HAP-1 (cell line): ENCODE results near the gene OAT.
A peak's percentile ranks its signal among the peaks of the same experiment; 100 is the strongest.

ENCODE experiments used
- DNase-seq, 2 experiments: peaks; one replicate each; pipeline ENCODE4 v3.0.0-alpha.2; 2016 to 2020; ENCODE audit warnings: low spot score in 2 of 2
- H3K27me3 ChIP-seq: fragments of 250-450 bp; sonication (Bioruptor Pico); 2 replicates; pipeline ENCODE4 v1.5.1; 2020; ENCODE audit warnings: low read depth, mild to moderate bottlenecking, moderate library complexity
- H3K36me3 ChIP-seq: fragments of 250-450 bp; sonication (Bioruptor Pico); replicated peaks from 2 replicates; pipeline ENCODE4 v1.5.1; 2020; ENCODE audit warnings: mild to moderate bottlenecking
- H3K4me1 ChIP-seq: fragments of 250-450 bp; sonication (Bioruptor Pico); 2 replicates; pipeline ENCODE4 v1.5.1; 2020; ENCODE audit warnings: mild to moderate bottlenecking
- H3K4me3 ChIP-seq: fragments of 250-450 bp; sonication (Bioruptor Pico); 2 replicates; pipeline ENCODE4 v1.5.1; 2020; ENCODE audit warnings: mild to moderate bottlenecking, moderate library complexity
- H3K9me3 ChIP-seq: fragments of 250-450 bp; sonication (Bioruptor Pico); 2 replicates; pipeline ENCODE4 v1.5.1; 2020; ENCODE audit warnings: mild to moderate bottlenecking, moderate library complexity
- in situ Hi-C: fragments of 300-500 bp; cut with MboI; formaldehyde crosslinking; loops from 3 replicates; pipeline ENCODE4 v1.14.3; 2020; ENCODE audit warnings: low sequenced_read_pairs, inconsistent platforms, mixed read lengths

Gene OAT

GRCh38 chr10:124418726-124419501 lies at the start of gene OAT:
Gene OAT, minus strand, starts transcription at chr10:124418923. Its CDS starts 6,752 bp downstream, at chr10:124412171.
- no peaks in the 10 kb centered on the region for H3K36me3 ChIP-seq
- peak within 1 kb of the TSS; percentile 77 for H3K4me3 ChIP-seq
- in situ Hi-C loops: no loop called here
- no peaks in the 10 kb centered on the region for H3K27me3 ChIP-seq
- peaks cover 9% of the 10 kb centered on the region for H3K4me1 ChIP-seq
- H3K9me3 ChIP-seq: no peaks in the 10 kb centered on the region
- DNase-seq: peak; percentile 94 to 98

DNA sequence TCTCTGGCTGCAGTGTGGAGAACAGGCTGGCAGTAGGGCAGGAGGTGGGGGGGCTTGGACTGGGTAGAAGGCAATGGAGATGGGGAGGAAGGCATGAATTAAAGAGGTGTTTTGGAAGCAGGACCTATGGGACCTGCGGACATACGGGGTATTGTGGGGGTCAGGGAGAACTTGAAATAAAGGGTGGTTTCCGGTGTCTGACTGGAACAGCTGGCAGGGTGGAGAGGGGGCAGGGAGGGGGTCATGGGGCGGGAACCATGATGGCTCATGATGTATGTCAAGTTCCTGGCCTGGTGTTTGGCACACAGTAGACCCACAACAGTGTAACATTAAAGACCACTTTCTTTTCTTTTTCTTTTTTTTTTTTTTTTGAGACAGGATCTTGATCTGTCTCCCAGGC lies 48.4 kb upstream of the OAT start:
- Histone ChIP-seq H3K4me1 (peaks cover 3% of the 10 kb centered on the region; the same call in 1 of the 2 replicates), H3K36me3 (no peaks in the 10 kb centered on the region), H3K9me3 (no peaks in the 10 kb centered on the region), H3K4me3 (no peak overlapping the region), H3K27me3 (no peaks in the 10 kb centered on the region)
- no peak for DNase-seq
- in situ Hi-C loops: no loop called here

DNA sequence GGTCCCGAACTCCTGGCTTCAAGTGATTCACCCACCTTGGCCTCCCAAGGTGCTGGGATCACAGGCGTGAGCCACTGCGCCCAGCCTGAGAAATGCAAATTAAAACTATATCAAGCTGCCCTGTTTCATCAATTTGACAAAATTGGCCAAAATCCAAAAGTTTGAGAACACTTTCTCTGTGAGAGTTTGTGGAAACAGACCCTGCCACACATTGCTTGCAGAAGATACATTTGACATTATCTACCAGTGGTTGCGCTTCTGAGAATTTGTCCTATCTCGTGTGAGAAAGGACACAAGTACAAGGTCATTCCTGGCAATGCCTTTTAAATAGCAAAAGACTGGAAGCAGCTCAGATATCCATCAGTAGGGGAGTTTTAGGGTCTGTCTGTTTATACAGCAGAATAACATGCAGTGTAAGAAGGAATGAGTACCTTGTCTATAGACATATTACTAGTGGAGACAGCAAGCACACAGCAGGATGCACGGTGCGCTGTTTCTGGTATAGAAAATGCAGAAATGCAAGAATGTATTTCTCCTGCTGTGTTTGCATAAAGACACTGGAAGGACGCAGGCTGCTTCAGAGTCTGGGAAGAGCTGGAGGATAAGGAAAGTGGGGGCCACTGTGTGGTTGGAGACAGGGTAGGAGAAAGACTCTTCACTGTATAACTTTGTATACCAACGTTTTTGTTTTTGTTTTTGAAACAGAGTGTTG lies 47.2 kb upstream of the OAT start:
- no peak for DNase-seq
- Histone ChIP-seq H3K4me1 (peaks cover 4% of the 10 kb centered on the region; the same call in 1 of the 2 replicates), H3K27me3 (no peaks in the 10 kb centered on the region), H3K36me3 (no peaks in the 10 kb centered on the region), H3K4me3 (no peak overlapping the region), H3K9me3 (no peaks in the 10 kb centered on the region)
- in situ Hi-C loops: no loop called here

- peaks cover 4% of the 10 kb centered on the region; the same call in 1 of the 2 replicates for H3K4me1 ChIP-seq
- H3K4me3 ChIP-seq: no peak overlapping the region
- in situ Hi-C loops: no loop called here
These were observed 46.5 kb upstream of the OAT start for GRCh38 chr10:124465003-124465776.

DNA sequence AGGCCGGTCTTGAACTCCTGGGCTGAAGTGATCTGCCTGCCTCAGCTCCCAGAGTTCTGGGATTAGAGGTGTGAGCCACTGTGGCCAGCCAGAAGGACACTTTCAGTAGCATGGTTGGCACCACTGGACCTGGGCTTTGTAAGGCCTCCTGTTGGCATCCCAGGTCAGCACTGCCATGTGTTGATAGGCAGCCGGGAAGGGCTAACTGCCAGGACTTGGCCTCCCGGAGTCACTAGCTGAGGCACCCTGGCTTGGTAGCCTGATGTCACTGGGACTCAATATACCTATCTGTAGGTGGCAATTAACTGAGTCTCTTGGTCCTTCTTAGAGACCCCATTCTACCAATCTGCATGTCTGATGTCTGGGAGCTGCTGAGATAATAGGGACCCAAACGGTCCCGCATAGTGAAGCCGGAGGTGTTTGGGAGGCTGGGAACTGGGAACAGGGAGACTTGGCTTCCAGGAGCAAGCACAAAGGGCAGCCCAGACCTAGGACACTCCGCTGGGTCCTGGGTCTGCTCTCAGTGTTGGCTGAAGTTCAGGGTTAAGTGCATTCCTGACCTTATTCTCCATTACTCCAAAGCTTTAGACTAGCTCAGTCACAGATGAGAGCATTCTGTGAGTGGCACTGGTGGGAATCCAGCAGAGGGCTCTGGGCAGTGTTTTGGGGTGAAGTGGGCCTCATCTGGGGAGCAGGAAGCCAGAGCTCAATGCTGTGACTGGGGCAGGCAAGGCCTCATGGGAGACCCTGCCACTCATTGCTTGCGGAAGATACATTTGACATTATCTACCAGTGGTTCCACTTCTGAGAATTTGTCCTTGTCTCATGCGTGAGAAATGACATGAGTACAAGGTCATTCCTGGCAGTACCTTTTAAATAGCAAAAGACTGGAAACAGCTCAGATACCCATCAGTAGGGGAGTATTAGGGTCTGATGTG lies 45.6 kb upstream of the OAT start:
- DNase-seq: no peak
- Histone ChIP-seq H3K4me3 (no peak overlapping the region), H3K4me1 (peaks cover 4% of the 10 kb centered on the region; the same call in 1 of the 2 replicates), H3K9me3 (no peaks in the 10 kb centered on the region), H3K36me3 (no peaks in the 10 kb centered on the region), H3K27me3 (no peaks in the 10 kb centered on the region)
- in situ Hi-C loops: no loop called here

More at GRCh38 chr10:124465003-124465776, 46.5 kb upstream of the OAT start:
- Histone ChIP-seq H3K27me3 (no peaks in the 10 kb centered on the region), H3K9me3 (no peaks in the 10 kb centered on the region), H3K36me3 (no peaks in the 10 kb centered on the region)
- no peak for DNase-seq

GRCh38 chr10:124462348-124462695 lies 43.6 kb upstream of the OAT start:
- Histone ChIP-seq H3K4me1 (peaks cover 4% of the 10 kb centered on the region; the same call in 1 of the 2 replicates), H3K9me3 (no peaks in the 10 kb centered on the region), H3K4me3 (peak overlapping the region; percentile 51), H3K27me3 (no peaks in the 10 kb centered on the region), H3K36me3 (no peaks in the 10 kb centered on the region)
- in situ Hi-C loops: no loop called here
- DNase-seq: no peak

DNA sequence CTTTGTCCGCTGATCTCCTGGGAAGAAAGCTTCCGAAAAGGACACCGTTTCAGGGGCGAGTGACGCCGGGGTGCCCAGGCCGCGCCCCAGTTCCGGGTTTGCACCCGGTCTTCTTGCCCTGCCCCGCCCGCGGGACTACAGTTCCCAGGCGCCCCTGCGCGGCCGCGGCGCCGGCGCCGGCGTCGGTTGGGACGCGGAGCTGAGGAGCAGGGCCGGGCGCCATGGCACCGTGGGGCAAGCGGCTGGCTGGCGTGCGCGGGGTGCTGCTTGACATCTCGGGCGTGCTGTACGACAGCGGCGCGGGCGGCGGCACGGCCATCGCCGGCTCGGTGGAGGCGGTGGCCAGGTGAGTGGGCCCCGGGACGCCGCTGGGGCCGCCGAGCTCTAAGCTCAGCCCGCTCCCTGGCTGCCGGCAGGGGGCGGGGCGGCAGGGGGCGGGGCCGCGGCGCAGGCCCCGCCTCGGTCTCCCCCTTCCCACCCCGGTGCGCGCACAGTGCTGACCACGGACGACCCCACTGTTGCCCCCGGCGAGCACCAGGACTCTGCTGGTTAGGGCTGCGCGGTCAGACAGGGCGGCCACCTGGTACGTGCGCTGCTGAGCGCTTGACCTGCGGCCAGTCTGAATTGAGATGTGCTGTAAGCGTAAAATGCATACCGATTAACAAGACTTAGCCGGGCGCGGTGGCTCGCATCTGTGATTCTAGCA lies 43.1 kb upstream of the OAT start, which contains the start of gene LHPP:
Gene LHPP, plus strand, starts transcription at position 182 of the 706 bp plus-strand sequence. Its CDS starts 40 bp downstream, at position 222.
- Histone ChIP-seq H3K9me3 (no peaks in the 10 kb centered on the region), H3K27me3 (no peaks in the 10 kb centered on the region), H3K4me1 (peaks cover 4% of the 10 kb centered on the region; the same call in 1 of the 2 replicates), H3K36me3 (no peaks in the 10 kb centered on the region), H3K4me3 (peak within 1 kb of the TSS; percentile 51)
- in situ Hi-C loops: no loop called here
- DNase-seq: peak; percentile 63 to 83

GRCh38 chr10:124460144-124460543 lies 41.4 kb upstream of the OAT start:
- Histone ChIP-seq H3K27me3 (no peaks in the 10 kb centered on the region), H3K36me3 (no peaks in the 10 kb centered on the region), H3K4me3 (no peak overlapping the region), H3K4me1 (peaks cover 4% of the 10 kb centered on the region; the same call in 1 of the 2 replicates), H3K9me3 (no peaks in the 10 kb centered on the region)
- in situ Hi-C loops: no loop called here
- no peak for DNase-seq

DNA sequence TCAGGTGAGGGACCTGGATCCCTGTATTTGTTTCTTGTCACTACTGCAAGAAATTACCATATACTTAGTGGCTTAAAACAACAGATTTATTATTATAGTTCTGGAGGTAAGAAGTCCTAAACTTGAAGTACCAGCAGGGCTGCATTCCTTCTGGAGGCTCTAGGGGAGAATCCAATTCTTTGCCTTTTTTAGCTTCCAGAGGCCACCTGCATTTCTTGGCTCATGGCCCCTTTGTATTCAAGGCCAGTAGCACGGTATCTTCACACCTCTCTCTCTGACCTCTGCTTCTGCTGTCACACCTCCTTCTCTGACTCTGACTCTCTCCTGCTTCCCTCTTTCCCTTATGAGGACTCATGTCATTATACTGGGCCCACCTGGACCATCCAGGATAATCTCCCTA lies 40.7 kb upstream of the OAT start:
- H3K27me3 ChIP-seq: no peaks in the 10 kb centered on the region
- no peaks in the 10 kb centered on the region for H3K36me3 ChIP-seq
- in situ Hi-C loops: no loop called here
- DNase-seq: no peak
- no peak overlapping the region for H3K4me3 ChIP-seq
- H3K4me1 ChIP-seq: peaks cover 6% of the 10 kb centered on the region
- no peaks in the 10 kb centered on the region for H3K9me3 ChIP-seq

GRCh38 chr10:124458889-124459288 lies 40.2 kb upstream of the OAT start:
- no peak for DNase-seq
- peaks cover 11% of the 10 kb centered on the region for H3K4me1 ChIP-seq
- H3K27me3 ChIP-seq: no peaks in the 10 kb centered on the region
- no peaks in the 10 kb centered on the region for H3K36me3 ChIP-seq
- H3K9me3 ChIP-seq: no peaks in the 10 kb centered on the region
- in situ Hi-C loops: no loop called here
- no peak overlapping the region for H3K4me3 ChIP-seq

DNA sequence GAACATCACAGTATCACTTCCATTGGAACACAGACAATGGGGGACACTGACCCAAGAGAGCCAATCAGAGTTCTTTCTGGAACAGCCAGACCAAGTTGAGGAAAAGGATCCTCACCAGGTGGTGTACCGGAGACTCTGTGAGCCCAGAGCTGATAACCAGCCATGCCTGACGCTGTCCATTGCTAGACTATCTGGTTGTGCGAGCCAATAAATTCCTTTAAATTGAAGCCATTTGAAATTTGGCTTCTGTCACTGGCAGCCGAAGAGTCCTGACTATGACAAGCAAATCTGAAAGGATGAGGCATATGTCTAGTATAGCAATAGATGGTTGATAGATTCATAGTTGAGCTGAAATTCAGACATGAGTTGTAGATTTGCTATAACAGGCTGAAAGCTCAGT lies 39.8 kb upstream of the OAT start:
- no peak for DNase-seq
- H3K4me3 ChIP-seq: no peak overlapping the region
- no peaks in the 10 kb centered on the region for H3K9me3 ChIP-seq
- H3K27me3 ChIP-seq: no peaks in the 10 kb centered on the region
- in situ Hi-C loops: no loop called here
- H3K4me1 ChIP-seq: peaks cover 16% of the 10 kb centered on the region
- no peaks in the 10 kb centered on the region for H3K36me3 ChIP-seq

DNA sequence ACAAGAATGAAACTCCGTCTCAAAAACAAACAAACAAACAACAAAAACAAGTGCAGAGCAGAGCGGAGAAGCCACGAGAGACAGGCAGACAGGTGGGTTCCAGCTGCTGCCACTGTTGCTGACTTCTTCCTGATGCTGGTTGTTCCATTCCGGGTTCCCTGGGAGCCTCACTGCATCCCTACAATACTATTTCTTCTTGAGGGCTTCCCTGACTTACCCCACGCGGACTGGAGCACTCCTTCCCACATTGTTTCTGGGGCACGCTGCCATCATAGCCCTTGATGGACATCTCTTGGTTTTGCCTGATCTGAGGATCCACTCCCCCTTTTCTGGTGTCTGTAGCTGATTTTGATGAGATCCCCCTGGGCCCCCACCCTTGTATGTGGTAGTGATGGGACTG lies 36.7 kb upstream of the OAT start:
- DNase-seq: no peak
- peaks cover 5% of the 10 kb centered on the region for H3K27me3 ChIP-seq
- in situ Hi-C loops: no loop called here
- peaks cover 18% of the 10 kb centered on the region for H3K4me1 ChIP-seq
- no peaks in the 10 kb centered on the region for H3K36me3 ChIP-seq
- no peak overlapping the region for H3K4me3 ChIP-seq
- H3K9me3 ChIP-seq: no peaks in the 10 kb centered on the region
